H1 (cell line): ENCODE data around the gene TAS2R30. TPM values are rescaled to one million over a fixed set of nuclear protein-coding genes. Genes with fewer than 3 reads are reported as not detected.

Source experiments
- CTCF ChIA-PET: fragments of 300-600 bp; sonication (Branson Sonifier 250); formaldehyde crosslinking; loops from one replicate; lab custom pipeline; 2021; ENCODE audit not compliant: partially characterized antibody; lab: Charles Lee
- POLR2A ChIA-PET: fragments of 300-600 bp; sonication (Branson Sonifier 250); formaldehyde crosslinking; loops from one replicate; lab custom pipeline; 2021; ENCODE audit warnings: inconsistent platforms; ENCODE audit not compliant: partially characterized antibody; lab: Charles Lee
- DNase-seq, 2 experiments: peaks; one replicate each; pipeline versions ENCODE4 v3.0.0 to v3.0.0-alpha.2; 2010 to 2022; ENCODE audit warnings: low spot score in 2 of 2, low read depth in 1 of 2, mixed read lengths in 1 of 2
- FAIRE-seq: peaks from 2 replicates; lab custom pipeline; 2011; peaks lifted over from hg19 to GRCh38; lab: Jason Lieb, UNC
- H2AFZ ChIP-seq: 2 replicates; pipeline ENCODE4 v1.8.1; 2012; ENCODE audit warnings: low read length, inconsistent platforms
- H2AK5ac ChIP-seq: 2 replicates; pipeline ENCODE4 v1.6.1; 2013; ENCODE audit warnings: low read depth, low read length
- H2BK120ac ChIP-seq: replicated peaks from 2 replicates; pipeline ENCODE3; 2013; ENCODE audit warnings: low read depth, low read length, inconsistent platforms
- H2BK12ac ChIP-seq: 2 replicates; pipeline ENCODE4 v1.6.1; 2013; ENCODE audit warnings: low read depth, low read length
- H2BK15ac ChIP-seq: 2 replicates; pipeline ENCODE4 v1.6.1; 2013; ENCODE audit warnings: low read length
- H2BK20ac ChIP-seq: 2 replicates; pipeline ENCODE4 v1.6.1; 2013; ENCODE audit warnings: low read length
- H2BK5ac ChIP-seq: 2 replicates; pipeline ENCODE4 v1.6.1; 2013; ENCODE audit warnings: low read depth, low read length
- H3K14ac ChIP-seq: 2 replicates; pipeline ENCODE4 v1.6.1; 2013; ENCODE audit warnings: inconsistent platforms; ENCODE audit not compliant: insufficient read length
- H3K18ac ChIP-seq: 2 replicates; pipeline ENCODE4 v1.6.1; 2013; ENCODE audit warnings: low read length; ENCODE audit errors: extremely low read depth
- H3K23ac ChIP-seq: 2 replicates; pipeline ENCODE4 v1.6.1; 2013; ENCODE audit warnings: inconsistent platforms; ENCODE audit not compliant: insufficient read length
- H3K23me2 ChIP-seq: 2 replicates; pipeline ENCODE4 v1.6.1; 2013; ENCODE audit warnings: low read depth, low read length
- H3K27ac ChIP-seq: 2 replicates; pipeline ENCODE4 v1.6.1; 2011; ENCODE audit warnings: low read depth, low read length, inconsistent platforms
- H3K27me3 ChIP-seq, 4 experiments: replicated peaks in 1 of 4; 1 replicate in 1 of 4; 2 replicates in 3 of 4; pipeline versions ENCODE4 v1.6.1 to v1.8.1; 2011 to 2013; ENCODE audit warnings: low read length in 3 of 4, mild to moderate bottlenecking in 3 of 4, inconsistent platforms in 2 of 4, mixed read lengths in 2 of 4, moderate library complexity in 1 of 4; ENCODE audit not compliant: control insufficient read depth in 3 of 4, insufficient read depth in 3 of 4; ENCODE audit errors: extremely low read depth in 1 of 4
- H3K36me3 ChIP-seq, 4 experiments: 2 replicates each; pipeline versions ENCODE4 v1.6.1 to v1.8.1; 2011 to 2013; ENCODE audit warnings: mild to moderate bottlenecking in 4 of 4, low read length in 3 of 4, moderate library complexity in 2 of 4, control low read depth in 1 of 4, inconsistent platforms in 1 of 4; ENCODE audit not compliant: insufficient read depth in 4 of 4, control insufficient read depth in 2 of 4
- H3K4ac ChIP-seq: replicated peaks from 2 replicates; pipeline ENCODE3; 2013; ENCODE audit warnings: low read length, low read depth, mixed read lengths, inconsistent platforms; ENCODE audit not compliant: insufficient read length
- H3K4me1 ChIP-seq, 4 experiments: replicated peaks in 1 of 4; 1 replicate in 1 of 4; 2 replicates in 3 of 4; pipeline versions ENCODE4 v1.6.1 to v1.8.1; 2011 to 2013; ENCODE audit warnings: low read length in 3 of 4, inconsistent platforms in 2 of 4, mixed read lengths in 1 of 4; ENCODE audit not compliant: insufficient read depth in 4 of 4, control insufficient read depth in 3 of 4
- H3K4me2 ChIP-seq, 2 experiments: 2 replicates each; pipeline versions ENCODE4 v1.6.1 to v1.8.1; 2011 to 2013; ENCODE audit warnings: low read depth in 2 of 2, low read length in 2 of 2, control low read depth in 1 of 2, inconsistent platforms in 1 of 2, mild to moderate bottlenecking in 1 of 2; ENCODE audit not compliant: insufficient read depth in 1 of 2
- H3K4me3 ChIP-seq, 4 experiments: fragments of 200-600, 300-600 bp in 1 of 4; sonication (generic), shearing (Covaris generic), sonication (Bioruptor Twin) in 1 of 4; 2 replicates each; pipeline versions ENCODE4 v1.5.1 to v1.8.1; 2011 to 2016; ENCODE audit warnings: low read length in 4 of 4, low read depth in 3 of 4, control low read depth in 2 of 4, inconsistent platforms in 2 of 4, mild to moderate bottlenecking in 2 of 4, mixed read lengths in 1 of 4, moderate library complexity in 1 of 4; ENCODE audit not compliant: insufficient read depth in 2 of 4; ENCODE audit errors: extremely low read depth in 1 of 4
- H3K56ac ChIP-seq: replicated peaks from 2 replicates; pipeline ENCODE3; 2013; ENCODE audit warnings: low read depth, mild to moderate bottlenecking, mixed read lengths, low read length, inconsistent platforms; ENCODE audit not compliant: insufficient read length
- H3K79me1 ChIP-seq: 2 replicates; pipeline ENCODE4 v1.6.1; 2013; ENCODE audit warnings: low read depth, low read length, control low read depth
- H3K79me2 ChIP-seq, 2 experiments: 2 replicates each; pipeline versions ENCODE4 v1.6.1 to v1.8.1; 2012 to 2013; ENCODE audit warnings: low read length in 2 of 2, mild to moderate bottlenecking in 2 of 2, inconsistent platforms in 1 of 2; ENCODE audit not compliant: insufficient read depth in 2 of 2, control insufficient read depth in 1 of 2
- H3K9ac ChIP-seq, 4 experiments: replicated peaks in 1 of 4; 1 replicate in 1 of 4; 2 replicates in 3 of 4; pipeline versions ENCODE4 v1.6.1 to v1.8.1; 2011 to 2013; ENCODE audit warnings: low read depth in 3 of 4, low read length in 3 of 4, control low read depth in 2 of 4, mild to moderate bottlenecking in 2 of 4, moderate library complexity in 2 of 4, inconsistent platforms in 1 of 4; ENCODE audit errors: extremely low read depth in 1 of 4
- H3K9me3 ChIP-seq, 2 experiments: 2 replicates each; pipeline versions ENCODE4 v1.6.1 to v1.8.1; 2012 to 2013; ENCODE audit warnings: mild to moderate bottlenecking in 2 of 2, moderate library complexity in 2 of 2, control low read depth in 1 of 2, inconsistent platforms in 1 of 2, low read depth in 1 of 2, low read length in 1 of 2, mixed read lengths in 1 of 2; ENCODE audit not compliant: insufficient read depth in 2 of 2
- H4K20me1 ChIP-seq, 2 experiments: replicated peaks in 1 of 2; 2 replicates each; pipeline versions ENCODE3 to v1.8.1; 2011 to 2013; ENCODE audit warnings: inconsistent platforms in 2 of 2, low read length in 2 of 2, mild to moderate bottlenecking in 1 of 2; ENCODE audit not compliant: insufficient read depth in 2 of 2, control insufficient read depth in 1 of 2
- H4K5ac ChIP-seq: 2 replicates; pipeline ENCODE4 v1.6.1; 2013; ENCODE audit warnings: low read length, low read depth, mixed read lengths, inconsistent platforms; ENCODE audit not compliant: insufficient read length
- H4K8ac ChIP-seq: 2 replicates; pipeline ENCODE4 v1.8.0; 2013; ENCODE audit warnings: mild to moderate bottlenecking, moderate library complexity, low read length, inconsistent platforms; ENCODE audit not compliant: insufficient read depth; ENCODE audit errors: extremely low read depth
- H4K91ac ChIP-seq: replicated peaks from 2 replicates; pipeline ENCODE3; 2013; ENCODE audit warnings: low read length, mixed read lengths, inconsistent platforms; ENCODE audit not compliant: insufficient read length
- ATF2 ChIP-seq: IDR thresholded peaks from 2 replicates; pipeline ENCODE4 v1.6.1; 2012; ENCODE audit warnings: low read length, inconsistent platforms
- BCL11A ChIP-seq, 2 experiments: IDR thresholded peaks; one replicate each; pipeline ENCODE4 v1.6.1; 2011; ENCODE audit warnings: low read depth in 2 of 2, low read length in 2 of 2, mild to moderate bottlenecking in 2 of 2
- CEBPB ChIP-seq: IDR thresholded peaks from 2 replicates; pipeline ENCODE4 v1.6.1; 2012; ENCODE audit warnings: low read depth, low read length
- KDM5A ChIP-seq: fragments of 200-600 bp; IDR thresholded peaks from 2 replicates; pipeline ENCODE4 v1.7.1; 2012; ENCODE audit warnings: mild to moderate bottlenecking, low read length, inconsistent platforms, mixed read lengths
- POLR2AphosphoS5 ChIP-seq: IDR thresholded peaks from 2 replicates; pipeline ENCODE4 v1.6.1; 2011; ENCODE audit warnings: low read depth, low read length
- RBBP5 ChIP-seq: IDR thresholded peaks from 2 replicates; pipeline ENCODE4 v1.7.1; 2012; ENCODE audit warnings: low read depth, mild to moderate bottlenecking, inconsistent platforms, low read length, moderate library complexity, borderline replicate concordance
- RNF2 ChIP-seq: fragments of 200-900, 300-1000 bp; sonication (generic); IDR thresholded peaks from 2 replicates; pipeline ENCODE4 v1.7.1; 2016; ENCODE audit warnings: borderline replicate concordance, low read depth, mild to moderate bottlenecking, antibody characterized with exemption, low read length; ENCODE audit not compliant: poor library complexity, severe bottlenecking; ENCODE audit errors: missing control alignments
- SIRT6 ChIP-seq: IDR thresholded peaks from one replicate; pipeline ENCODE4 v1.7.1; 2012; ENCODE audit warnings: low read length, inconsistent platforms
- SP1 ChIP-seq: IDR thresholded peaks from 2 replicates; pipeline ENCODE4 v1.6.1; 2011; ENCODE audit warnings: low read depth, low read length
- SP2 ChIP-seq: IDR thresholded peaks from 2 replicates; pipeline ENCODE4 v1.6.1; 2012; ENCODE audit warnings: mild to moderate bottlenecking, low read length, inconsistent platforms
- WGBS, 2 experiments: shearing (Covaris generic) in 1 of 2; methylation state at CpG; one replicate each; pipeline versions ENCODE4 v1.1.6 to v1.1.7; 2013 to 2015; ENCODE audit warnings: low lambda C conversion rate in 2 of 2, mixed read lengths in 2 of 2, inconsistent platforms in 1 of 2, low coverage in 1 of 2, missing lambda C conversion rate in 1 of 2; ENCODE audit not compliant: insufficient replicate concordance in 2 of 2, insufficient coverage in 1 of 2, insufficient read length in 1 of 2; ENCODE audit errors: extremely low coverage in 1 of 2, missing lambda C conversion rate in 1 of 2; 5-methylcytosine and 5-hydroxymethylcytosine counted together
- polyA plus RNA-seq, 7 experiments: library from polyadenylated mRNA; depleted of rRNA in 3 of 7; stranded (reverse) in 5 of 7; unstranded in 2 of 7; fragments of >200 nt in 5 of 7; fragments of 200-250 nt in 2 of 7; gene quantifications; 1 replicate in 5 of 7; 2 replicates in 1 of 7; 4 replicates in 1 of 7; pipeline versions ENCODE4 v1.2.1 to v1.2.3, GENCODE V29; 2011 to 2013; ENCODE audit warnings: missing spikeins in 2 of 7, mixed read lengths in 2 of 7
- total RNA-seq: library from RNA; stranded (reverse); fragmentation: NEBNext Ultra II Directional; extraction: Animal tissue kit (Norgen Biotek cat#: 25700); gene quantifications from 2 replicates; pipeline ENCODE4 v1.2.1, GENCODE V29; 2021
- TF ChIP-seq, protein P1 (sequence below): IDR thresholded peaks from 2 replicates; pipeline ENCODE4 v1.6.1; 2011; ENCODE audit warnings: low read length, improper control_type of control experiment

The TAS2R30 gene
- total and polyA plus RNA-seq, 2 of the 8 experiments (the other 6 are each of a cell fraction or from before 2014, with no cell fraction given), result 0.33 to 1.0 TPM

DNA sequence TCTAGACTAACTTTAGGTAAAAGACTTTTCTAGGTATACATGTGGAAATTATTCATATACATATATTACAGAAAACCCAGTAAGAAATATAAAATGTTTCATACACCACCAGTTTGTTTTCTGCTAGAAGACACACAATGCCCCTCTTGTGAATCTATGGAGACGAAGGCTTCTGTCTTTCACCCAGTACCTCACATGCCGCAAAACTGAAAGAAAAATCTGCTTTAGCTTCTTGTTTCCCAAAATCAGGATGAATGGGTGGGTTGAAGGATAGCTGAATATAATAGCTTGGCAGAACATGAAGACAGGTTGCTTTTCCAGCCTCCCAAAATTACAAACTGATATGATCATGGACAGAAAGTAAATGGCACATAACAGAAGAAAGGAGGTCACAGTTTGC lies 1.3 kb downstream of the TAS2R30 start:
- H2AFZ ChIP-seq, result no peak overlapping the region
- no peak overlapping the region for H3K27ac ChIP-seq
- H3K79me1 ChIP-seq, result peaks cover 5% of the 10 kb centered on the region
- no peak overlapping the region for H4K8ac ChIP-seq
- no peak overlapping the region for H3K56ac ChIP-seq
- POLR2A ChIA-PET, result no interaction called here
- peaks cover 5 to 80% of the 10 kb centered on the region in 2 experiments; a peak in 3 of 4 replicates for H3K79me2 ChIP-seq
- no peak for FAIRE-seq
- CTCF ChIA-PET, result no interaction called here
- 81% methylated on average over 2 of the region's 2 CpGs; no CpG with 5 or more reads in 1 of the 2 experiments for WGBS, 2 experiments
- H3K23ac ChIP-seq, result no peak overlapping the region
- H3K4me3 ChIP-seq, result no peak overlapping the region
- no peak overlapping the region for H3K18ac ChIP-seq
- H2AK5ac ChIP-seq, result no peak overlapping the region
- H2BK12ac ChIP-seq, result no peak overlapping the region
- no peak overlapping the region for H2BK15ac ChIP-seq
- H2BK120ac ChIP-seq, result no peak overlapping the region
- H3K14ac ChIP-seq, result no peak overlapping the region
- H3K4ac ChIP-seq, result no peak overlapping the region
- no peaks in the 10 kb centered on the region for H3K23me2 ChIP-seq
- no peaks in the 10 kb centered on the region for H3K4me1 ChIP-seq
- H4K5ac ChIP-seq, result no peak overlapping the region
- no peak overlapping the region for H4K91ac ChIP-seq
- H2BK20ac ChIP-seq, result no peak overlapping the region
- no peaks in the 10 kb centered on the region for H4K20me1 ChIP-seq
- no peak for DNase-seq
- no peaks in the 10 kb centered on the region for H3K27me3 ChIP-seq
- no peak overlapping the region for H3K4me2 ChIP-seq
- no peak for TF ChIP-seq RNF2
- no peak for TF ChIP-seq POLR2AphosphoS5
- no peak for TF ChIP-seq SIRT6
- TF ChIP-seq KDM5A, result no peak
- no peak for TF ChIP-seq SP2
- no peak for TF ChIP-seq ATF2
- TF ChIP-seq, protein P1, sequence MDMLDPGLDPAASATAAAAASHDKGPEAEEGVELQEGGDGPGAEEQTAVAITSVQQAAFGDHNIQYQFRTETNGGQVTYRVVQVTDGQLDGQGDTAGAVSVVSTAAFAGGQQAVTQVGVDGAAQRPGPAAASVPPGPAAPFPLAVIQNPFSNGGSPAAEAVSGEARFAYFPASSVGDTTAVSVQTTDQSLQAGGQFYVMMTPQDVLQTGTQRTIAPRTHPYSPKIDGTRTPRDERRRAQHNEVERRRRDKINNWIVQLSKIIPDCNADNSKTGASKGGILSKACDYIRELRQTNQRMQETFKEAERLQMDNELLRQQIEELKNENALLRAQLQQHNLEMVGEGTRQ, result no peak
- TF ChIP-seq SP1, result no peak
- TF ChIP-seq RBBP5, result no peak
- TF ChIP-seq BCL11A (IDR thresholded peaks at IDR 0.05; ENCODE audit: low read depth in 2 of 2, low read length in 2 of 2), result no peak
- TF ChIP-seq CEBPB, result no peak
- H3K9ac ChIP-seq, result no peak overlapping the region
- no peak overlapping the region for H2BK5ac ChIP-seq
- no peaks in the 10 kb centered on the region for H3K36me3 ChIP-seq
- H3K9me3 ChIP-seq, result no peaks in the 10 kb centered on the region
